Chondrocyte (in vitro differentiated cells): ENCODE data around the gene MRPL23. TPM values are rescaled to one million over a fixed set of nuclear protein-coding genes. Genes with fewer than 3 reads are reported as not detected.

Source experiments
- DNase-seq: peaks from one replicate; pipeline ENCODE4 v3.0.0; 2021; ENCODE audit warnings: mixed read lengths, low spot score
- H3K27ac Mint-ChIP-seq: one replicate; pipeline ENCODE4 v1.8.0; 2021; ENCODE audit warnings: mild to moderate bottlenecking, moderate library complexity, mixed read lengths; ENCODE audit not compliant: unreplicated experiment
- H3K27me3 Mint-ChIP-seq: 2 replicates; pipeline ENCODE4 v1.8.0; 2021; ENCODE audit warnings: low read depth, mixed read lengths
- H3K36me3 Mint-ChIP-seq: 2 replicates; pipeline ENCODE4 v1.8.0; 2021; ENCODE audit warnings: low read depth, mixed read lengths
- H3K4me1 Mint-ChIP-seq: 2 replicates; pipeline ENCODE4 v1.8.0; 2021; ENCODE audit warnings: low read depth, mild to moderate bottlenecking, mixed read lengths
- H3K4me3 Mint-ChIP-seq: one replicate; pipeline ENCODE4 v1.8.0; 2021; ENCODE audit warnings: mild to moderate bottlenecking, moderate library complexity, mixed read lengths; ENCODE audit not compliant: unreplicated experiment
- H3K9me3 Mint-ChIP-seq: 2 replicates; pipeline ENCODE4 v1.8.0; 2021; ENCODE audit warnings: low read depth, mixed read lengths
- CTCF ChIP-seq: fragments of 200-600 bp; sonication (generic); IDR thresholded peaks from 2 replicates; pipeline ENCODE4 v1.5.0; 2021; ENCODE audit warnings: antibody characterized with exemption, mild to moderate bottlenecking, moderate library complexity
- total RNA-seq: library from RNA; stranded (reverse); gene quantifications from 3 replicates; pipeline ENCODE4 v1.2.1, GENCODE V29; 2021

The MRPL23 gene
- total RNA-seq, 1 donor from 2014 or later: 22.8 TPM

DNA sequence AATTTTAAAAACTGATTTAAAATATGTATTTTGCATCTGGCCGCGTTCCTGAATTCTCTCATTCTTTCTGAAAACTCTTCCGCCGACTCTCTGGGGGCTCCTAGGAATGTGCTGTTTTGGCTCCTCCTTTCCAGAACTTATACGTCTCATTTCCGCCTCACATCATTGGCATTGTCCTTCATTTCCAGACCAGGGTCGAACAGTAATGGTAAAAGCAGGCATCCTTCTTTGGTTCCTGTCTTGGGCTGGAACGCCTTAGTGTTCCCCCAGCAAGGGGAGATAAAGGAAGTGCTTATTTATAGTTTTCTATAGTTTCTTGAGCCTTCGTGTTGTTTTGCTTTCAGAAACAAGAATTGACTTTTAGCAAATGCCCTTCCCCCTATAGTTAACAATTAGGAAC lies 38.5 kb upstream of the MRPL23 start:
- Mint-ChIP-seq H3K4me3 (peak overlapping the region; percentile 17), H3K36me3 (no peaks in the 10 kb centered on the region), H3K4me1 (peaks cover 13% of the 10 kb centered on the region), H3K27me3 (peaks cover 6% of the 10 kb centered on the region), H3K9me3 (no peaks in the 10 kb centered on the region), H3K27ac (peak overlapping the region; percentile 65)
- DNase-seq: no peak
- TF ChIP-seq CTCF: no peak

GRCh38 chr11:1909524-1909923 lies 37.6 kb upstream of the MRPL23 start:
- H3K27me3 Mint-ChIP-seq: peaks cover 12% of the 10 kb centered on the region

GRCh38 chr11:1912289-1912878 lies 34.7 kb upstream of the MRPL23 start:
- TF ChIP-seq CTCF: no peak
- Mint-ChIP-seq H3K27ac (no peak overlapping the region), H3K4me3 (no peak overlapping the region), H3K36me3 (peaks cover 4% of the 10 kb centered on the region), H3K9me3 (no peaks in the 10 kb centered on the region), H3K4me1 (peaks cover 13% of the 10 kb centered on the region), H3K27me3 (peaks cover 13% of the 10 kb centered on the region)
- DNase-seq: peak; percentile 17

More at GRCh38 chr11:1909524-1909923, 37.6 kb upstream of the MRPL23 start:
- peak; percentile 12 for DNase-seq
- peaks cover 13% of the 10 kb centered on the region for H3K4me1 Mint-ChIP-seq
- no peak for TF ChIP-seq CTCF
- H3K9me3 Mint-ChIP-seq: no peaks in the 10 kb centered on the region
- no peak overlapping the region for H3K27ac Mint-ChIP-seq
- no peak overlapping the region for H3K4me3 Mint-ChIP-seq
- H3K36me3 Mint-ChIP-seq: peaks cover 2% of the 10 kb centered on the region

DNA sequence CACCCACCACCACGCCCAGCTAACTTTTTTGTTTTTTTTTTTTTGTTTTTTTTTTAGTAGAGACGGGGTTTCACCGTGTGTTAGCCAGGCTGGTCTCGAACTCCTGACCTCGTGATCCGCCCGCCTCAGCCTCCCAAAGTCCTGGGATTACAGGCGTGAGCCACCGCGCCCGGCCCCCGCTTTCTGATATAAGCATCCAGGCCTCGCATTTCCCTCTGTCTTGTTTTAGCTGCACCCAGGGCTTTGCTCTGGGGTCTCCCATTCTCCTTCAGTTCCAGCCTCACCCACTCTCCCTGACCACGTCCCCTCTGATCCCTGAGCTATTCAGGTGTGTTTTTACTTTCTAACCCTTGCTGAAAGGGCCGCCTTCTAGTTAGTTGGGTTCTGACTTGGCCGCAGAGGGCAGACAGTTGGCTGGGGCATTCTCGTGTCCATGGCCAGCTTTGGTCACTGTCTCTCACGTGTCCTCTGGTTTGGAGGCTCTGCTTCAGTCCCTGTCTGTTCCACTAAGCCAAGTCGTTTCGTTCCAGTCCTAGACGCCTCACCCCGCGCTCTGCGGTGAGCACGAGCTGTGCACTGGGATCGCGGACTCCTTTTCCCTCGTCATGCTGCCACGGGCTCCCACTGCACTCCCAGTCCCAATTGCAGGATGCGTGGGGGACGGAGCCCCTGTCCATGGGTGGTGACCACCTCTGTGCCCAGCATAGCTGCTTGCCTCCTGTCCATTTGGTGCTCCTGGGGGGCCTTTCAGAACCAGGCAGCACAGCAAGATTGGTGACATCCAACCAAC lies 33.7 kb upstream of the MRPL23 start:
- Mint-ChIP-seq H3K9me3 (no peaks in the 10 kb centered on the region), H3K4me1 (peaks cover 4% of the 10 kb centered on the region), H3K27me3 (peaks cover 9% of the 10 kb centered on the region), H3K36me3 (peaks cover 4% of the 10 kb centered on the region), H3K4me3 (no peak overlapping the region), H3K27ac (no peak overlapping the region)
- DNase-seq: peak; percentile 74
- TF ChIP-seq CTCF: no peak

DNA sequence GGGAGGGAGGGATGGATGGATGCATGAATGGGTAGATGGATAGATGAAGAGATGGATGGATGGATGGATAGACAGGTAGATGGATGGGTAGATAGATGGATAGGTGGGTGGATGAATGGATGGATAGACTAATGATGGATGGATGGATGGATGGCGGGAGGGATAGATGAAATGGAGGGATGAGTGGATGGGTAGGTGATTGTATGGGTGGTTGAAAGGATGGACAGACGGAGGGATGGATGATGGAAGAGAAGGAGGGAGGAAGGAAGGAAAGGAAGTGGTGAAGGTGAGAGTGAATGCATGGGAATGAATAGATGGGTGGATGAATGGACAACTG lies 31.4 kb upstream of the MRPL23 start:
- Mint-ChIP-seq H3K4me3 (no peak overlapping the region), H3K27ac (no peak overlapping the region), H3K27me3 (peaks cover 8% of the 10 kb centered on the region), H3K9me3 (no peaks in the 10 kb centered on the region), H3K4me1 (peaks cover 2% of the 10 kb centered on the region), H3K36me3 (peaks cover 4% of the 10 kb centered on the region)
- no peak for TF ChIP-seq CTCF
- DNase-seq: no peak
